Glutamatergic neuron (in vitro differentiated cells): ENCODE results near the gene NR0B1. TPM values are rescaled to one million over a fixed set of nuclear protein-coding genes. Genes with fewer than 3 reads are reported as not detected.

Experiments
- DNase-seq: peaks from one replicate; pipeline ENCODE4 v3.0.0; 2022
- H3K27ac Mint-ChIP-seq: one replicate; pipeline ENCODE4 v1.8.0; 2020; ENCODE audit warnings: mild to moderate bottlenecking, mixed read lengths, inconsistent platforms; ENCODE audit not compliant: unreplicated experiment
- H3K27me3 Mint-ChIP-seq: one replicate; pipeline ENCODE4 v1.8.0; 2020; ENCODE audit warnings: mild to moderate bottlenecking, moderate library complexity, mixed read lengths, inconsistent platforms; ENCODE audit not compliant: unreplicated experiment
- H3K36me3 Mint-ChIP-seq: one replicate; pipeline ENCODE4 v1.8.0; 2020; ENCODE audit warnings: mild to moderate bottlenecking, mixed read lengths, inconsistent platforms; ENCODE audit not compliant: unreplicated experiment
- H3K4me1 Mint-ChIP-seq: one replicate; pipeline ENCODE4 v1.8.0; 2020; ENCODE audit warnings: mild to moderate bottlenecking, low read depth, mixed read lengths, inconsistent platforms; ENCODE audit not compliant: unreplicated experiment
- H3K4me3 Mint-ChIP-seq: one replicate; pipeline ENCODE4 v1.8.0; 2020; ENCODE audit warnings: mild to moderate bottlenecking, mixed read lengths, inconsistent platforms; ENCODE audit not compliant: unreplicated experiment
- H3K9me3 Mint-ChIP-seq: one replicate; pipeline ENCODE4 v1.8.0; 2020; ENCODE audit warnings: mild to moderate bottlenecking, moderate library complexity, mixed read lengths, inconsistent platforms; ENCODE audit not compliant: unreplicated experiment
- CTCF ChIP-seq: fragments of 200-600 bp; sonication (generic); IDR thresholded peaks from one replicate; pipeline ENCODE4 v1.5.0; 2021; ENCODE audit not compliant: partially characterized antibody, unreplicated experiment
- total RNA-seq: library from RNA; stranded (reverse); fragmentation: NEBNext Ultra II Directional; extraction: Animal tissue kit (Norgen Biotek cat#: 25700); gene quantifications from one replicate; pipeline ENCODE4 v1.2.1, GENCODE V29; 2021; ENCODE audit not compliant: unreplicated experiment

The NR0B1 gene
- total RNA-seq, 1 donor from 2014 or later: not detected

GRCh38 chrX:30259927-30260326 lies 49.3 kb downstream of the NR0B1 start:
- no peaks in the 10 kb centered on the region for H3K4me1 Mint-ChIP-seq
- no peak for TF ChIP-seq CTCF
- no peak for DNase-seq
- H3K4me3 Mint-ChIP-seq: no peak overlapping the region
- peaks cover 2% of the 10 kb centered on the region for H3K9me3 Mint-ChIP-seq
- H3K27me3 Mint-ChIP-seq: no peaks in the 10 kb centered on the region
- H3K36me3 Mint-ChIP-seq: no peaks in the 10 kb centered on the region
- H3K27ac Mint-ChIP-seq: no peak overlapping the region

Other genes with a start within 250 kb of the NR0B1 start
- gene MAGEB2, start 93.8 kb downstream of the NR0B1 start, total RNA-seq: not detected
- gene MAGEB3, start 78.7 kb downstream of the NR0B1 start, total RNA-seq: not detected
- not detected for gene MAGEB4, start 67.4 kb downstream of the NR0B1 start, total RNA-seq
- not detected for gene MAGEB1, start 62.2 kb downstream of the NR0B1 start, total RNA-seq